ENCODE data around the gene PEBP1.

The PEBP1 gene

GRCh38 chr12:118137148-118137678 is 1.3 kb downstream of the PEBP1 start:
- no peak for DNase-seq

GRCh38 chr12:118140825-118141224 is 4.9 kb downstream of the PEBP1 start:
- DNase-seq = no peak

- DNase-seq = no peak
These were observed 8.6 kb downstream of the PEBP1 start for GRCh38 chr12:118144499-118144898.

DNA sequence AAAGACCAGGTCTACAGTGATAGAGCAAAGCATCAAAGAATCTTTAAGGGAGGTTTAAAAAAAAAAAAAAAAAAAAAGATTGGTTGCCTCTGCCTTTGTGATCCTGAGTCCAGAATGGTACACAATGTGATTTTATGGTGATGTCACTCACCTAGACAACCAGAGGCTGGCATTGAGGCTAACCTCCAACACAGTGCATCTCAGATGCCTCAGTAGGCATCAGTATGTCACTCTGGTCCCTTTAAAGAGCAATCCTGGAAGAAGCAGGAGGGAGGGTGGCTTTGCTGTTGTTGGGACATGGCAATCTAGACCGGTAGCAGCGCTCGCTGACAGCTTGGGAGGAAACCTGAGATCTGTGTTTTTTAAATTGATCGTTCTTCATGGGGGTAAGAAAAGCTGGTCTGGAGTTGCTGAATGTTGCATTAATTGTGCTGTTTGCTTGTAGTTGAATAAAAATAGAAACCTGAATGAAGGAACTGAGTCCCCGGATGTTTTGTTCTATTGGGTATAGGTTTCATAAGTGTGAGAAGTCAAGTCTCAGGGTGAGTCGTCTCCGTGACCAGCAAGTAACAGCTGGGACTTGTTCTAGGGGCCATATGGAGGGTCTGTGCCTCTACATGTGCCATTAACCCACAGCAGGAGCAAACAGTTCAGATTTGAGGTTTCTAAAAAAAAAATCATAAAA is 9.3 kb downstream of the PEBP1 start:
- DNase-seq = no peak

DNA sequence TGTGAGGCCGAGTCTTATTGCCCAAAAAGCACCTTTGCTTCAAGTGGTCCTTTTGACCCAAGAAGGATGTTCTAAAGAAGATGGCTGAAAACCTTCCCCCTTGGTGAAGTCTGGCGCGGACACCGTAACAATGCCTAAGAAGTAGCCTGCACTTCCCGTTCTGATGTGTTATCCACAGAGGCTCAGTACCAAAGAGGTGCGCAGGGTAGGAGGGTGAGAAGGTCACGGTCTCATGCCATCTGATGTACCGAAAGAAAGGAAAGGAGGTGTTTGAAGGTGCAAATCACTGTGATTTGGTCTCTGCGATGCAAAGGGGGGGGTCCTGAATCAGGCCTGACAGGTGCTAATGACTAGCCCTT is 9.9 kb downstream of the PEBP1 start:
- DNase-seq = no peak

DNA sequence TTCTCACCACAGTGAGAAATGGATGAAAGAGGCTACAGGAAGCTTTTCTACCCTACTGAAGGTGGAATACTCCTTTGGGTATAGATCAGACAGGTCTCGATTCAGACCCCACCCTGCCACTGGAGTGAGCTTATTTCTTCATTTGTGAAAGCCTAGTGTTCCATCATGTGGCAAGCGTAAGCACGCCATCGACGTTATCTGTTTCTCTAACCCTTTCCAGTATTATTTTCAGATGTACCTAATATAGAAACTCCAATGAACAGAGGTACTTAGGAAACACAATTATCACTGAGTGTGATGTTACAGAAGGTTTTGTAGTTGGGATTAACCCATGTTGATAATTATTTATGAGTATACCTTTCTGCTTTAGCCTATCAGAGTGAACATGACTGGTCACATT is 12.4 kb downstream of the PEBP1 start:
- DNase-seq = no peak

- DNase-seq = no peak
These were observed 14.7 kb downstream of the PEBP1 start for GRCh38 chr12:118150625-118151024.

GRCh38 chr12:118151755-118152154 is 15.8 kb downstream of the PEBP1 start:
- no peak for DNase-seq

GRCh38 chr12:118160536-118160935 is 24.6 kb downstream of the PEBP1 start:
- no peak for DNase-seq

DNA sequence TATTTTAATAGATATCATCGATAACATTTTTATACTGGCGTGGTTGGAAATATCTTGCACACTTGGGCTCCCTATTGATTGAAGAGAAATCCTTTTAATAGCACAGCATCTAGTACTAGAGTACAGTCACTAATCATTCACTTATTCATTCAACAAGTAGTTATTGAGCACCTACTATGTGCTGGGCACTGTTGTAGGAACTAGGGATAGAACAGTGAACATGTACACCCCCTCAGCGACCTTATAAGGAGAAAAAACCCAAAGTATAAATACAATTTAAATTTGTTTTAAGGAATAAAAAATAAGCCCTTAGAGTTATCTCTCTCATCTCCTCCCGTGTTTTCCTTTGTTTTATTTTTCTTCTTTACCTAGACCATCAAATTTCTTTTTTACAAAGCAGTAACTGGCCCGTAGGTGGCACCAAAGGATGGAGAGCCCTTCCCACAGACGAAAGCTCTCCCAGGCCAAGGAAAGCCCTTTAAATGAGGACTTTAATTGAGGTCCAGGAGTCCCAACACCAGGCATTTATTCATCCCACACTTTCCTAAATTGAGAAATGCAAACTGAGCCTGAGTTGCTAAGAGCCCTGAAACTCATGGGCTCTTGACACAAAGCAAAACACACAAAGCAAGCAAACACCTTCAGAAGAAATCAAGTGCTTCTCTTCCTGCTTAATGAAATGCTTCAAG is 29.0 kb downstream of the PEBP1 start:
- peak; percentile 34 for DNase-seq

- no peak for DNase-seq
These were observed 31.0 kb downstream of the PEBP1 start for GRCh38 chr12:118166946-118167345.

DNA sequence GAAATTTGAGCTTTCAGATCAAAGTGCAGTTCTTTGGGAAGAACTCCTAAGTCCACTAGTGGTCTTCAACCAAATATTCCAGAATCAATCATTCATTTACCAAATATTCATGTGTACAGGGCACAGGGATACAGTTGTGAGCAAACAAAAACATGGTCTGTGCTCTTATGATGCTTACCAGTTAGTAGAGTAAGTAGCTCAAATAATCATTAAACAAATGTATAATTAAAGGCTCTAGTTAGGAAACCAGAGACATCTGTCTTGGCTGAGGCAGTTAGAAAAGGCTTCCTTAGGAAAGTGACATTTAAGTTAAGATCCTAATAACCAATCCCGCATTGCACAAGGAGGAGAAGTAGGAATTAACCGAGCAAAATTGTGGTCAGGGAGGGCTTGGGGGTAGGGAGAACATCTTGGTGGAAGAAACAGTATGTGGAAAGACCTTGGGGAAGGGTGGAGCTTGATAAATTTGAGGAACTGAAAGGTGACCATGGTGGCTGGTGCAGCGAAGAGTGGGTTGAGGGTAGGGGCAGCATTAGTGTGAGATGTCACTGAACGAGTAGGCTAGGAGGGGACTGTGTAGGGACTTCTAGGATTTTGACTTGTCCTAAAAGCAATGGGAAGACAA is 40.0 kb downstream of the PEBP1 start:
- no peak for DNase-seq

DNA sequence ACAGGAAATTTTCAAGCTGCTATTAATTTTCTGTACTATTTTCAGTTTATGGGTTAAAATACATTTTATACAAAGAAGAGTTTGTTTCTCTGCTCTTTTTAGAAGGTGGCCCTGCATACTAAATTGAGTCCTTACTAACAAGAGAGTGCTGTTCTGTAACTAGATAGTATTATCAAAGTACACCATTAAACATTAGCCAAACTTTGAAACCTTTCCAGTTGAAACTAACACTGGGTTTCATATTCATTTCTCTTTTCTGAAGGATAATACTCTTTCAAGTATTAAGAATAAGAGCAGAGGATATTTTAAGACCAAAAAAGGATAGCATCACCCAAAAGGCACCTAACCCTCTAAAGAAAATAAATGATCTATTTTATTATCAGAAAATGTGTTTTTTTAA is 47.2 kb downstream of the PEBP1 start:
- no peak for DNase-seq

- DNase-seq = no peak
These were observed 47.8 kb downstream of the PEBP1 start for GRCh38 chr12:118183711-118184110.

- no peak for DNase-seq
These were observed 49.9 kb downstream of the PEBP1 start for GRCh38 chr12:118185602-118186397.

GRCh38 chr12:118187751-118188435 is 52.0 kb downstream of the PEBP1 start:
- peak; percentile 61 for DNase-seq

DNA sequence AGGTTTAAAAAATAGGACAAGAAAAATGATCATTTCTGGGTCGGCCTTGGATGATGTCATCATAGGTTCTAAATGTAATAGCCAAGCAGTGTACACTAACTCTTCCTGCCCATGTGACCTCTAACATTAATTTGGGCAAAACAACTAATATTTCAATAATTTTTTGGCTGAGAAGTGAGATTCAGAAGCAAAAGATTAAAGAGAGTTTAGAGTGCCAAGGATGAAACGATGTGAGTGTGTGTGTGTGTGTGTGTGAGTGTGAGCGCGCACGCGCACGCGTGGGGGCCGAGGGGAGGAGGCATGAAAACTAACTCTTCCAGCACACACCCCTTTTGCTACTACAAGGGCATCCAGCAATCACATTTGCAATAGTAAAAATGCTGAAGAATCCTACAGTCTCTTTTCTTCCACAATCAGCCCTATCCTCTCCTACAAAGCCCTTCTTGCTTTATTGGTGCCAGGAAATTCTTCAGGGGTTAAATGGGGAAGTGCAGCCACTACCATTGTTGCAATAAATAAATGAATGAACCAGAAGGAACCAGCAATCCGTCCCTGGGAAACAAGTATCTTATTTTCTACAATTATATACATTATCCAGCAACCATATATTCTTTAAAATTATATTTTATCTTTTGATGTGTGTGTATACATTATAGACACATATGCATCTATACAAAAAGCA is 52.9 kb downstream of the PEBP1 start:
- no peak for DNase-seq

DNA sequence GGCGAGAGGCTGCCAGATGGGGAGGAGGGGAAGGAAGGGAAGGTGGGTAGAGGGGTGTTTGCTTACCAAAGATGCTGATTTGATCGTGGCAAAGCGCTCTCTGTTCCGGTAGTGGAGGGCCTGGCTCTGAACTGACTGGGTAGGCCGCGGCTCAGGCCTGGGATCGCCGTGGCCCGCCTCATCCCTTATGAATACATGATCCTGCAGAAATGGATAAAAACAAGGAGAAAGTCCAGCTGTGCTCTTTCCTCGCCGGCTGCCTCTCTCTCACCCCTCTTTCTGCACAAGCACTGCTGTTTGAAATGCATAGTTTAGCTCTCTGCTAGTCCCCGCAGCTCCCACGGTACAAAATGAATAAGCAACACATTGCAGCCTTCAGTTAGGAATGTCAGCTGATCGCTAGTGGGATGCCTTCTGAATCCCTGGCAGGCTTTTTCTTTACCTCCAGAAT is 53.8 kb downstream of the PEBP1 start:
- DNase-seq = no peak

DNA sequence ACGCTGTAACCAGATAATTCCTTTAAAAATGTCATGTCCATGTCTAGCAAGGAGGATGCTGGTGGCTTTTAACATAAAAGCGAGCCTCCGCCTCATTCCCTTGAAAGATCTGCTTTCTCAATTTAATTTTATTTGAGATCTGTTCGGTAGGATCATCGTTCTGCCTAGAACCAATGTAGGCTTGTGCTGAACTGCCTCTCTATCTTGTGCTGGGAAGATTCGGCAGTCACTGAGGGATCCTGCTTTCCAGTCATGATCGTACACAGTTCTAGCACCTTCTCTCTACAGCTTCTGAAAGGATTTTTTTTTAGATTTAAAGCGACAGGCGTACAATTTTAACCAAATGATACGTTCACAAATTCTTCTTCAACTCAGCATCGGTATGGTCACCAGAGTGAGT is 54.3 kb downstream of the PEBP1 start:
- no peak for DNase-seq

DNA sequence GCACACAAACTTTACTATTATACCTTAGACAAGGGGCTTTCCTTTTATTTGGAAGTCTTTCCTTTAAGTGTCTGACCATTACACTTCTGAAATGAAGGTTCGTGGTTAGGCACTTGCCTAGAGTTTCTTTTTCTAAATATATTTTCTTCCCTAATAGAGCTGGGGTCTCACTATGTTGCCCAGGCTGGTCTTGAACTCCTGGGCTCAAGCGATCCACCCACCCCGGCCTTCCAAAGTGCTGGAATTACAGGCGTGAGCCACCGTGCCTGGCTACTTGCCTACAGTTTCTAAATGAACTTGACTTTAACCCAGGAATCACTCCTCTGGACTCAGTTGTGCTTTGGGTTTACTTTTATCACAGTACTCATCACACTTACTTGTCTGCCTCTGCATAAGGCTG is 57.6 kb downstream of the PEBP1 start:
- no peak for DNase-seq

DNA sequence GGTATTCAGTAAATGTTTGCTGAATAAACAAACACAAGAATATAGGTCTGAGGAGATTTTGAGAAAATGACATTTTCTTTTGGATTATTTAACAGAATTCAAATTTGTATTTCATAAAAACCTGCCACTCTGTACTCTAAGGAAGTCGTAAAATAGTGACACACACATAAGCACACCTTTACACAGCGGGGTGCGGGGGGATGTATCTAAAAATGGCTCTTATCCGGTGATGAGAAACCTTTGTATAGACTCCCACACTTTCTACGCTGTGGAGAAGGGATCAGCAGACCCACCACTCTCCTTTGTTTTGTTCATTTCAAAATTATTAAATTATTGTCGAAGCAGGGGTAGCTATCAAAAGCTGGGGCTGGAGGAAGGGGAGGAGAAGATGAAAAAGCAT is 58.0 kb downstream of the PEBP1 start:
- no peak for DNase-seq
